Measurements from ENCODE around the gene PSAT1. TPM values are rescaled to one million over a fixed set of nuclear protein-coding genes. Genes with fewer than 3 reads are reported as not detected.

PSAT1 gene
- polyA plus RNA-seq, 1 donor from 2014 or later: 18.0 TPM

DNA sequence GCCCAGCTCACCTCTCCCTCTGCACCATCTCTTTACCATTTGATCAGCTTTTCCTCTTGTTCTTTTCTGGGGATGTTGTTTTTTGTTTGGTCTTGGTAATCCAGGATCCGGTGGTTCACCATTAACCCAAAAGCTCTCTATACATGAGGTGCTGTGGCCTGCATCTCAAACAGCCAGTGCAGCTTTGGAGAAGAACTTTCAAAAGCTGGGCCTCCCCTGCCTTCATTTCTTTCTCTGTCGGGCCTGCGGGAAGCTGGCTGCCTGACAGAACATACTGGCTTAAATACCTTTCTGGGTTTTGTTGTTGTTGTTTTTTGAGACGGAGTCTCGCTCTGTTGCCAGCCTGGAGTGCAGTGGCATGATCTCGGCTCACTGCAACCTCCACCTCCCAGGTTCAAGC lies 12.1 kb downstream of the PSAT1 start:
- no peaks in the 10 kb centered on the region for H4K20me1 ChIP-seq (ENCODE audit: insufficient read depth)
- H3K36me3 ChIP-seq (ENCODE audit: insufficient read depth, low read length): no peaks in the 10 kb centered on the region
- H3K4me3 ChIP-seq (ENCODE audit: low read length): no peak overlapping the region
- TF ChIP-seq EP300 (conservative IDR thresholded peaks at IDR 0.05; ENCODE audit: poor library complexity, severe bottlenecking) (no peak), SMC3 (conservative IDR thresholded peaks at IDR 0.05; ENCODE audit: poor library complexity) (no peak), EZH2 (IDR thresholded peaks at IDR 0.05; ENCODE audit: borderline replicate concordance, insufficient read depth, low read length, poor library complexity, severe bottlenecking) (no peak), RAD21 (conservative IDR thresholded peaks at IDR 0.05) (no peak), POLR2AphosphoS5 (IDR thresholded peaks at IDR 0.05) (no peak), TAF1 (IDR thresholded peaks at IDR 0.05; ENCODE audit: low read depth) (no peak)
- TF ChIP-seq, protein P1, sequence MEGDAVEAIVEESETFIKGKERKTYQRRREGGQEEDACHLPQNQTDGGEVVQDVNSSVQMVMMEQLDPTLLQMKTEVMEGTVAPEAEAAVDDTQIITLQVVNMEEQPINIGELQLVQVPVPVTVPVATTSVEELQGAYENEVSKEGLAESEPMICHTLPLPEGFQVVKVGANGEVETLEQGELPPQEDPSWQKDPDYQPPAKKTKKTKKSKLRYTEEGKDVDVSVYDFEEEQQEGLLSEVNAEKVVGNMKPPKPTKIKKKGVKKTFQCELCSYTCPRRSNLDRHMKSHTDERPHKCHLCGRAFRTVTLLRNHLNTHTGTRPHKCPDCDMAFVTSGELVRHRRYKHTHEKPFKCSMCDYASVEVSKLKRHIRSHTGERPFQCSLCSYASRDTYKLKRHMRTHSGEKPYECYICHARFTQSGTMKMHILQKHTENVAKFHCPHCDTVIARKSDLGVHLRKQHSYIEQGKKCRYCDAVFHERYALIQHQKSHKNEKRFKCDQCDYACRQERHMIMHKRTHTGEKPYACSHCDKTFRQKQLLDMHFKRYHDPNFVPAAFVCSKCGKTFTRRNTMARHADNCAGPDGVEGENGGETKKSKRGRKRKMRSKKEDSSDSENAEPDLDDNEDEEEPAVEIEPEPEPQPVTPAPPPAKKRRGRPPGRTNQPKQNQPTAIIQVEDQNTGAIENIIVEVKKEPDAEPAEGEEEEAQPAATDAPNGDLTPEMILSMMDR (IDR thresholded peaks at IDR 0.05; ENCODE audit: poor library complexity, severe bottlenecking): no peak
- TF ChIP-seq, protein P2, sequence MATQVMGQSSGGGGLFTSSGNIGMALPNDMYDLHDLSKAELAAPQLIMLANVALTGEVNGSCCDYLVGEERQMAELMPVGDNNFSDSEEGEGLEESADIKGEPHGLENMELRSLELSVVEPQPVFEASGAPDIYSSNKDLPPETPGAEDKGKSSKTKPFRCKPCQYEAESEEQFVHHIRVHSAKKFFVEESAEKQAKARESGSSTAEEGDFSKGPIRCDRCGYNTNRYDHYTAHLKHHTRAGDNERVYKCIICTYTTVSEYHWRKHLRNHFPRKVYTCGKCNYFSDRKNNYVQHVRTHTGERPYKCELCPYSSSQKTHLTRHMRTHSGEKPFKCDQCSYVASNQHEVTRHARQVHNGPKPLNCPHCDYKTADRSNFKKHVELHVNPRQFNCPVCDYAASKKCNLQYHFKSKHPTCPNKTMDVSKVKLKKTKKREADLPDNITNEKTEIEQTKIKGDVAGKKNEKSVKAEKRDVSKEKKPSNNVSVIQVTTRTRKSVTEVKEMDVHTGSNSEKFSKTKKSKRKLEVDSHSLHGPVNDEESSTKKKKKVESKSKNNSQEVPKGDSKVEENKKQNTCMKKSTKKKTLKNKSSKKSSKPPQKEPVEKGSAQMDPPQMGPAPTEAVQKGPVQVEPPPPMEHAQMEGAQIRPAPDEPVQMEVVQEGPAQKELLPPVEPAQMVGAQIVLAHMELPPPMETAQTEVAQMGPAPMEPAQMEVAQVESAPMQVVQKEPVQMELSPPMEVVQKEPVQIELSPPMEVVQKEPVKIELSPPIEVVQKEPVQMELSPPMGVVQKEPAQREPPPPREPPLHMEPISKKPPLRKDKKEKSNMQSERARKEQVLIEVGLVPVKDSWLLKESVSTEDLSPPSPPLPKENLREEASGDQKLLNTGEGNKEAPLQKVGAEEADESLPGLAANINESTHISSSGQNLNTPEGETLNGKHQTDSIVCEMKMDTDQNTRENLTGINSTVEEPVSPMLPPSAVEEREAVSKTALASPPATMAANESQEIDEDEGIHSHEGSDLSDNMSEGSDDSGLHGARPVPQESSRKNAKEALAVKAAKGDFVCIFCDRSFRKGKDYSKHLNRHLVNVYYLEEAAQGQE (IDR thresholded peaks at IDR 0.05; ENCODE audit: borderline replicate concordance): no peak
- H3K9me3 ChIP-seq (ENCODE audit: low read length): no peaks in the 10 kb centered on the region
- no peaks in the 10 kb centered on the region for H3K27me3 ChIP-seq (ENCODE audit: insufficient read depth, low read depth, low read length)
- no peaks in the 10 kb centered on the region for H3K9me2 ChIP-seq (ENCODE audit: insufficient read depth, low read length)
- no peak overlapping the region for H3K27ac ChIP-seq (ENCODE audit: low read length)
- H3K4me2 ChIP-seq (ENCODE audit: low read length): no peak overlapping the region
- no peak overlapping the region for H2AFZ ChIP-seq (ENCODE audit: low read depth, low read length)
- no peaks in the 10 kb centered on the region for H3K79me2 ChIP-seq (replicated peaks; ENCODE audit: insufficient read depth, low read length)
- no peaks in the 10 kb centered on the region for H3F3A ChIP-seq (ENCODE audit: insufficient read depth, low read length, poor library complexity, severe bottlenecking)
- H3K9ac ChIP-seq (ENCODE audit: low read length): no peak overlapping the region

DNA sequence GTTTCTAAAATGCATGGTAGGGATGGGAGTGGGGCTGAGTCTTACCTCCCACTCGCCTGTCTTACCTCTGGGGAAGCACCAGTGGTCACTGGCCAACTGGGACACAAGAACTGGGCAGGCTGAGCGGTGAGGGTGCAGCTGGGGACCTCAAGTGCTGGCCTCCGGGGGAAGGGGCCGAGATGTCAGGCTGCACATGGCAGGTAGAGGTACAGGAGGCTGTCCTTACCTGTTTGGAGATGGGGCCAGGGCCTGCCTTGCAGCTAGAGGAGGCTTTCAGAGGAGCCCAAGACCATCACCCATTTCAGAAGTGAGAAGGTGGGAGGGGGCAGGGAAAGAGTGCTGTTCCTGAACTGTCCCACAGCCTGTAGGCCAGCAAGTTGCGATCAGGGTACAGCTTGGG lies 14.2 kb downstream of the PSAT1 start:
- H3K27me3 ChIP-seq (ENCODE audit: insufficient read depth, low read depth, low read length): no peaks in the 10 kb centered on the region
- no peak overlapping the region for H3K4me3 ChIP-seq (ENCODE audit: low read length)
- H3K36me3 ChIP-seq (ENCODE audit: insufficient read depth, low read length): no peaks in the 10 kb centered on the region
- H3K9ac ChIP-seq (ENCODE audit: low read length): no peak overlapping the region
- H3K79me2 ChIP-seq (replicated peaks; ENCODE audit: insufficient read depth, low read length): no peaks in the 10 kb centered on the region
- H3K4me2 ChIP-seq (ENCODE audit: low read length): no peak overlapping the region
- no peaks in the 10 kb centered on the region for H3F3A ChIP-seq (ENCODE audit: insufficient read depth, low read length, poor library complexity, severe bottlenecking)
- H2AFZ ChIP-seq (ENCODE audit: low read depth, low read length): no peak overlapping the region
- H3K27ac ChIP-seq (ENCODE audit: low read length): no peak overlapping the region
- TF ChIP-seq EZH2 (IDR thresholded peaks at IDR 0.05; ENCODE audit: borderline replicate concordance, insufficient read depth, low read length, poor library complexity, severe bottlenecking): no peak
- no peak for TF ChIP-seq SMC3 (conservative IDR thresholded peaks at IDR 0.05; ENCODE audit: poor library complexity)
- TF ChIP-seq EP300 (conservative IDR thresholded peaks at IDR 0.05; ENCODE audit: poor library complexity, severe bottlenecking): no peak
- TF ChIP-seq POLR2AphosphoS5 (IDR thresholded peaks at IDR 0.05): no peak
- TF ChIP-seq, protein P1 (IDR thresholded peaks at IDR 0.05; ENCODE audit: poor library complexity, severe bottlenecking): no peak
- TF ChIP-seq MXI1 (conservative IDR thresholded peaks at IDR 0.05; ENCODE audit: poor library complexity, severe bottlenecking): no peak
- no peak for TF ChIP-seq TAF1 (IDR thresholded peaks at IDR 0.05; ENCODE audit: low read depth)
- TF ChIP-seq, protein P2 (IDR thresholded peaks at IDR 0.05; ENCODE audit: borderline replicate concordance): no peak
- no peak for TF ChIP-seq RAD21 (conservative IDR thresholded peaks at IDR 0.05)
- H3K9me2 ChIP-seq (ENCODE audit: insufficient read depth, low read length): no peaks in the 10 kb centered on the region
- no peaks in the 10 kb centered on the region for H3K9me3 ChIP-seq (ENCODE audit: low read length)
- H4K20me1 ChIP-seq (ENCODE audit: insufficient read depth): no peaks in the 10 kb centered on the region
